Activated CD4-positive, alpha-beta T cell treated with anti-CD3 and anti-CD28 coated beads for 4 hours (primary cell): Measurements from ENCODE around the gene TREH.

ENCODE experiments used
- DNase-seq, 2 donors: peaks; one replicate each; pipeline ENCODE4 v3.0.0-alpha.2; 2020

Gene TREH

GRCh38 chr11:118662401-118663271 is 16.8 kb downstream of the TREH start:
- no peak for DNase-seq

- DNase-seq, result no peak
Observed at GRCh38 chr11:118661425-118662301, 17.8 kb downstream of the TREH start.

- DNase-seq, result no peak
Observed at GRCh38 chr11:118660681-118661424, 18.6 kb downstream of the TREH start.

- DNase-seq, result no peak
Observed at GRCh38 chr11:118659953-118660680, 19.3 kb downstream of the TREH start.

GRCh38 chr11:118659314-118659952 is 20.0 kb downstream of the TREH start:
- peak; percentile 80 to 89 for DNase-seq

GRCh38 chr11:118658429-118659313 is 20.8 kb downstream of the TREH start:
- no peak for DNase-seq

GRCh38 chr11:118657709-118658428 is 21.6 kb downstream of the TREH start:
- DNase-seq, result no peak

GRCh38 chr11:118657238-118657637 is 22.2 kb downstream of the TREH start:
- no peak for DNase-seq

- no peak for DNase-seq
Observed at GRCh38 chr11:118656563-118657165, 22.8 kb downstream of the TREH start.

- DNase-seq, result no peak
Observed at GRCh38 chr11:118655486-118656190, 23.8 kb downstream of the TREH start.

- no peak for DNase-seq
Observed at GRCh38 chr11:118653684-118654390, 25.6 kb downstream of the TREH start.

GRCh38 chr11:118652681-118653181 is 26.7 kb downstream of the TREH start:
- no peak for DNase-seq

- DNase-seq, result no peak
Observed at GRCh38 chr11:118651820-118652219, 27.6 kb downstream of the TREH start.

- no peak for DNase-seq
Observed at GRCh38 chr11:118650366-118650765, 29.1 kb downstream of the TREH start.

GRCh38 chr11:118649941-118650340 is 29.5 kb downstream of the TREH start:
- DNase-seq, result no peak

- no peak for DNase-seq
Observed at GRCh38 chr11:118648291-118648690, 31.2 kb downstream of the TREH start.

- DNase-seq, result no peak
Observed at GRCh38 chr11:118646393-118646792, 33.1 kb downstream of the TREH start.
